Neural progenitor cell (in vitro differentiated cells): ENCODE data around the gene TAC4. TPM values are rescaled to one million over a fixed set of nuclear protein-coding genes. Genes with fewer than 3 reads are reported as not detected.
A peak's percentile ranks its signal among the peaks of the same experiment; 100 is the strongest.

Experiments
- DNase-seq: peaks from one replicate; pipeline ENCODE4 v3.0.0-alpha.2; 2016; ENCODE audit warnings: low spot score
- H2AFZ ChIP-seq: fragments of 200-600 bp; sonication (generic); replicated peaks from 2 replicates; pipeline ENCODE4 v1.6.1; 2016; ENCODE audit warnings: antibody characterized with exemption
- H3F3A ChIP-seq: fragments of 200-600 bp; sonication (generic); 2 replicates; pipeline ENCODE4 v1.6.1; 2016; ENCODE audit warnings: antibody characterized with exemption, low read depth
- H3K27ac ChIP-seq: fragments of 200-600 bp; sonication (generic); 2 replicates; pipeline ENCODE4 v1.5.1; 2016; ENCODE audit warnings: mild to moderate bottlenecking
- H3K27me3 ChIP-seq: fragments of 200-600 bp; sonication (generic); 2 replicates; pipeline ENCODE4 v1.6.1; 2016; ENCODE audit warnings: mild to moderate bottlenecking, moderate library complexity
- H3K36me3 ChIP-seq: fragments of 200-600 bp; sonication (generic); 2 replicates; pipeline ENCODE4 v1.5.1; 2016
- H3K4me1 ChIP-seq: fragments of 200-600 bp; sonication (generic); 2 replicates; pipeline ENCODE4 v1.6.1; 2016; ENCODE audit warnings: mixed run types
- H3K4me2 ChIP-seq: fragments of 200-600 bp; sonication (generic); 2 replicates; pipeline ENCODE4 v1.6.1; 2016
- H3K4me3 ChIP-seq: fragments of 200-600 bp; sonication (generic); 2 replicates; pipeline ENCODE4 v1.5.1; 2016
- H3K79me2 ChIP-seq: fragments of 200-600 bp; sonication (generic); 2 replicates; pipeline ENCODE4 v1.6.1; 2016; ENCODE audit warnings: low read depth
- H3K9ac ChIP-seq: fragments of 200-600 bp; sonication (generic); 2 replicates; pipeline ENCODE4 v1.6.1; 2016
- H3K9me3 ChIP-seq: fragments of 200-600 bp; sonication (generic); 2 replicates; pipeline ENCODE4 v1.5.1; 2016; ENCODE audit warnings: low read depth
- H4K20me1 ChIP-seq: fragments of 200-600 bp; sonication (generic); 2 replicates; pipeline ENCODE4 v1.6.1; 2016; ENCODE audit warnings: low read depth
- H3K27ac Mint-ChIP-seq: 3 replicates; pipeline ENCODE4 v1.8.0; 2021; ENCODE audit warnings: mixed read lengths
- H3K27me3 Mint-ChIP-seq: 2 replicates; pipeline ENCODE4 v1.8.0; 2022; ENCODE audit warnings: low read depth, mild to moderate bottlenecking, inconsistent platforms, moderate library complexity, mixed read lengths; ENCODE audit not compliant: insufficient read depth
- H3K36me3 Mint-ChIP-seq: 3 replicates; pipeline ENCODE4 v1.8.0; 2021; ENCODE audit warnings: mixed read lengths
- H3K4me1 Mint-ChIP-seq: 3 replicates; pipeline ENCODE4 v1.8.0; 2021; ENCODE audit warnings: mixed read lengths
- H3K4me3 Mint-ChIP-seq: 3 replicates; pipeline ENCODE4 v1.8.0; 2021; ENCODE audit warnings: mild to moderate bottlenecking, moderate library complexity, mixed read lengths
- H3K9me3 Mint-ChIP-seq: 3 replicates; pipeline ENCODE4 v1.8.0; 2020; ENCODE audit warnings: mixed read lengths
- CTCF ChIP-seq: fragments of 200-600 bp; sonication (generic); IDR thresholded peaks from 2 replicates; pipeline ENCODE4 v1.5.1; 2017; ENCODE audit warnings: antibody characterized with exemption, mild to moderate bottlenecking
- EZH2 ChIP-seq: fragments of 200-600 bp; sonication (generic); IDR thresholded peaks from 2 replicates; pipeline ENCODE4 v1.6.1; 2017; ENCODE audit warnings: antibody characterized with exemption, mild to moderate bottlenecking, moderate library complexity
- EZH2phosphoT487 ChIP-seq: fragments of 200-600 bp; sonication (generic); IDR thresholded peaks from 2 replicates; pipeline ENCODE4 v1.6.1; 2017; ENCODE audit warnings: antibody characterized with exemption
- total RNA-seq: library from RNA; depleted of rRNA; stranded (reverse); fragments of >200 nt; gene quantifications from 2 replicates; pipeline ENCODE4 v1.2.3, GENCODE V29; 2015; ENCODE audit warnings: low replicate concordance

TAC4 gene
- total RNA-seq, 1 donor from 2014 or later = not detected

GRCh38 chr17:49788478-49789242 lies 59.2 kb downstream of the TAC4 start, which contains the start of gene KAT7:
Gene KAT7, plus strand, starts transcription at chr17:49788681. Its CDS starts 154 bp downstream, at chr17:49788835.
- H3K9me3 Mint-ChIP-seq = no peaks in the 10 kb centered on the region
- H3K36me3 ChIP-seq = peaks cover 8% of the 10 kb centered on the region
- peaks cover 13% of the 10 kb centered on the region for H3F3A ChIP-seq
- H2AFZ ChIP-seq = peak within 1 kb of the TSS; percentile 76
- peaks cover 14% of the 10 kb centered on the region for H3K36me3 Mint-ChIP-seq
- H3K9me3 ChIP-seq = no peaks in the 10 kb centered on the region
- peaks cover 52% of the 10 kb centered on the region for H3K79me2 ChIP-seq
- peaks cover 4% of the 10 kb centered on the region for H3K27me3 Mint-ChIP-seq
- no peaks in the 10 kb centered on the region for H3K27me3 ChIP-seq
- peak within 1 kb of the TSS; percentile 93 for H3K4me3 ChIP-seq
- peaks cover 45% of the 10 kb centered on the region for H4K20me1 ChIP-seq
- H3K4me3 Mint-ChIP-seq = peak within 1 kb of the TSS; percentile 97
- H3K27ac Mint-ChIP-seq = peak within 1 kb of the TSS; percentile 99
- peaks cover 26% of the 10 kb centered on the region for H3K4me1 Mint-ChIP-seq
- H3K4me2 ChIP-seq = peak within 1 kb of the TSS; percentile 86
- peak within 1 kb of the TSS; percentile 94 for H3K9ac ChIP-seq
- TF ChIP-seq EZH2 = no peak
- TF ChIP-seq CTCF = no peak
- no peak for TF ChIP-seq EZH2phosphoT487
- H3K4me1 ChIP-seq = peaks cover 14% of the 10 kb centered on the region
- H3K27ac ChIP-seq = peak within 1 kb of the TSS; percentile 89
- DNase-seq = peak; percentile 99

Other genes starting within 250 kb of the TAC4 start
- 29.5 and 40.3 TPM in 2 replicates for gene SPOP, start 170.0 kb downstream of the TAC4 start, total RNA-seq
- 52.7 and 62.1 TPM in 2 replicates for gene SLC35B1, start 140.1 kb downstream of the TAC4 start, total RNA-seq
- 14.6 and 29.5 TPM in 2 replicates for gene FAM117A, start 83.9 kb downstream of the TAC4 start, total RNA-seq
- 125 and 139 TPM in 2 replicates for gene KAT7, start 59.4 kb downstream of the TAC4 start, total RNA-seq
- 0.53 TPM in 1 of 2 replicates, not detected in the other for gene DLX4, start 121.1 kb upstream of the TAC4 start, total RNA-seq
- 0.04 and 0.87 TPM in 2 replicates for gene DLX3, start 147.2 kb upstream of the TAC4 start, total RNA-seq
- gene ITGA3, start 208.0 kb upstream of the TAC4 start, total RNA-seq = 7.7 and 11.9 TPM in 2 replicates
- gene PDK2, start 247.3 kb upstream of the TAC4 start, total RNA-seq = 12.6 and 17.3 TPM in 2 replicates